Ascending aorta (tissue), 2 donors: ENCODE measurements around the gene ANKRD42. TPM values are rescaled to one million over a fixed set of nuclear protein-coding genes. Genes with fewer than 3 reads are reported as not detected.
"Not testable (repeated sequence)": the region's sequence is repeated elsewhere in the genome, so short reads cannot be mapped to it uniquely, and the experiment has no call there.

ENCODE experiments used
- DNase-seq, 2 donors: peaks; one replicate each; pipeline ENCODE4 v3.0.0-alpha.2; 2019; ENCODE audit warnings: low spot score in 2 of 2
- H3K27ac ChIP-seq, 2 donors: fragments of 200-600 bp; sonication (generic); one replicate each; pipeline ENCODE4 v1.5.1; 2016 to 2017; ENCODE audit warnings: mild to moderate bottlenecking in 1 of 2
- H3K27me3 ChIP-seq: fragments of 200-600 bp; sonication (generic); one replicate; pipeline ENCODE4 v1.5.1; 2017
- H3K36me3 ChIP-seq, 2 donors: fragments of 200-600 bp; sonication (generic); one replicate each; pipeline ENCODE4 v1.5.1; 2016
- H3K4me1 ChIP-seq, 2 donors: fragments of 200-600 bp; sonication (generic); one replicate each; pipeline ENCODE4 v1.5.1; 2016 to 2017; ENCODE audit warnings: mild to moderate bottlenecking in 1 of 2
- H3K4me3 ChIP-seq, 2 donors: fragments of 200-600 bp; sonication (generic); one replicate each; pipeline ENCODE4 v1.5.1; 2016 to 2017; ENCODE audit warnings: mild to moderate bottlenecking in 1 of 2
- H3K9me3 ChIP-seq, 2 donors: fragments of 200-600 bp; sonication (generic); one replicate each; pipeline ENCODE4 v1.5.1; 2016
- intact Hi-C: fragments of 100-400 bp; cut with DNase I; formaldehyde crosslinking; loops from one replicate; pipeline ENCODE4 v1.15.1; 2023
- total RNA-seq: library from RNA; depleted of rRNA; stranded (reverse); fragments of >200 nt; gene quantifications from one replicate; pipeline ENCODE4 v1.1.0, GENCODE V29; 2016
- TF ChIP-seq, protein P1 (sequence below), 3 experiments: fragments of 200-600 bp in 2 of 3; fragments of 450-650 bp in 1 of 3; sonication (generic) in 2 of 3; IDR thresholded peaks; one replicate each; pipeline ENCODE4 v1.5.1; 2016 to 2019; ENCODE audit warnings: antibody characterized with exemption in 3 of 3, mild to moderate bottlenecking in 1 of 3, moderate library complexity in 1 of 3

ANKRD42 gene
- total RNA-seq, 1 donor from 2014 or later: 25.1 TPM

DNA sequence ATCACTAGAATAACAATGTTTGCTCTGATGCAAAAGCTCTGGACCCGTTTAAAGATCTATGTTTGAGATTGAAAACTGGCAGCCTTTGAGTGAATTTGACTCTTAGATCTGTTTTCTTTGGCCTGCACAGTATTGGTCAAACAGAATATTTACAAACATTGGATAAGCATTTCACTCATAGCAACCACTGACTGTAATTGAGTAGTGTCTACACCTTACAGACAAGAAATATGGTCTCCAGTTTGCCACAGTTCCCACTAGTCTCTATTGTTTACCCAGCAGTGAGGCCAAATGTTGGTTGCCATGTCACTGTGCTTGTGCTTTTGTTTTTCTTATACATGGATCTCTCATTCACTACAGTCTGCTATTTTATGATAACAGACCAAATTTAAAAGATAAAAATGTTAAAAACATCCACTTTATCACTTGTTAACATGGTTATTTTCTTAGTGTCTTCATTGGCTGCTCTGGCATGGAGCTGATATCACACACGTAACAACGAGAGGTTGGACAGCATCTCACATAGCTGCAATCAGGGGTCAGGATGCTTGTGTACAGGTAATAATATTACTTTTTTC lies 12.2 kb downstream of the ANKRD42 start:
- no peak overlapping the region for H3K4me3 ChIP-seq
- DNase-seq: no peak
- TF ChIP-seq, protein P1, sequence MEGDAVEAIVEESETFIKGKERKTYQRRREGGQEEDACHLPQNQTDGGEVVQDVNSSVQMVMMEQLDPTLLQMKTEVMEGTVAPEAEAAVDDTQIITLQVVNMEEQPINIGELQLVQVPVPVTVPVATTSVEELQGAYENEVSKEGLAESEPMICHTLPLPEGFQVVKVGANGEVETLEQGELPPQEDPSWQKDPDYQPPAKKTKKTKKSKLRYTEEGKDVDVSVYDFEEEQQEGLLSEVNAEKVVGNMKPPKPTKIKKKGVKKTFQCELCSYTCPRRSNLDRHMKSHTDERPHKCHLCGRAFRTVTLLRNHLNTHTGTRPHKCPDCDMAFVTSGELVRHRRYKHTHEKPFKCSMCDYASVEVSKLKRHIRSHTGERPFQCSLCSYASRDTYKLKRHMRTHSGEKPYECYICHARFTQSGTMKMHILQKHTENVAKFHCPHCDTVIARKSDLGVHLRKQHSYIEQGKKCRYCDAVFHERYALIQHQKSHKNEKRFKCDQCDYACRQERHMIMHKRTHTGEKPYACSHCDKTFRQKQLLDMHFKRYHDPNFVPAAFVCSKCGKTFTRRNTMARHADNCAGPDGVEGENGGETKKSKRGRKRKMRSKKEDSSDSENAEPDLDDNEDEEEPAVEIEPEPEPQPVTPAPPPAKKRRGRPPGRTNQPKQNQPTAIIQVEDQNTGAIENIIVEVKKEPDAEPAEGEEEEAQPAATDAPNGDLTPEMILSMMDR (IDR thresholded peaks at IDR 0.05): no peak
- no peaks in the 10 kb centered on the region for H3K27me3 ChIP-seq
- intact Hi-C loops: no loop called here
- H3K27ac ChIP-seq: no peak overlapping the region
- no peaks in the 10 kb centered on the region for H3K4me1 ChIP-seq
- peaks cover 17 to 24% of the 10 kb centered on the region in 2 donors for H3K36me3 ChIP-seq
- H3K9me3 ChIP-seq: no peaks in the 10 kb centered on the region

- H3K36me3 ChIP-seq: peaks cover 13 to 21% of the 10 kb centered on the region in 2 donors
- H3K4me1 ChIP-seq: no peaks in the 10 kb centered on the region
- DNase-seq: no peak
- H3K27me3 ChIP-seq: no peaks in the 10 kb centered on the region
- TF ChIP-seq, protein P1 (IDR thresholded peaks at IDR 0.05): no peak
- intact Hi-C loops: no loop called here
- H3K4me3 ChIP-seq: no peak overlapping the region
- no peaks in the 10 kb centered on the region for H3K9me3 ChIP-seq
- H3K27ac ChIP-seq: no peak overlapping the region
Observed at GRCh38 chr11:83206221-83206620, 12.7 kb downstream of the ANKRD42 start.

GRCh38 chr11:83206771-83207382 lies 13.4 kb downstream of the ANKRD42 start:
- DNase-seq, H3K4me3 ChIP-seq, H3K9me3 ChIP-seq, H3K27me3 ChIP-seq, H3K27ac ChIP-seq, intact Hi-C loops, H3K4me1 ChIP-seq: not testable (repeated sequence)
- H3K36me3 ChIP-seq: peaks cover 13 to 26% of the 10 kb centered on the region in 2 donors

GRCh38 chr11:83219095-83219494 lies 25.6 kb downstream of the ANKRD42 start:
- no peak for DNase-seq

GRCh38 chr11:83220260-83220659 lies 26.7 kb downstream of the ANKRD42 start:
- intact Hi-C loops: no loop called here
- TF ChIP-seq, protein P1 (IDR thresholded peaks at IDR 0.05): no peak
- H3K9me3 ChIP-seq: no peaks in the 10 kb centered on the region
- H3K4me1 ChIP-seq: no peaks in the 10 kb centered on the region
- DNase-seq: no peak
- no peak overlapping the region for H3K4me3 ChIP-seq
- no peaks in the 10 kb centered on the region for H3K27me3 ChIP-seq
- no peak overlapping the region for H3K27ac ChIP-seq
- H3K36me3 ChIP-seq: no peaks in the 10 kb centered on the region

More at GRCh38 chr11:83219095-83219494, 25.6 kb downstream of the ANKRD42 start:
- Histone ChIP-seq H3K27me3 (no peaks in the 10 kb centered on the region), H3K36me3 (peaks cover 0 to under 1% of the 10 kb centered on the region in 2 donors), H3K4me1 (no peaks in the 10 kb centered on the region), H3K9me3 (no peaks in the 10 kb centered on the region), H3K27ac (no peak overlapping the region), H3K4me3 (no peak overlapping the region)
- intact Hi-C loops: no loop called here
- TF ChIP-seq, protein P1 (IDR thresholded peaks at IDR 0.05): no peak

- H3K27me3 ChIP-seq: no peaks in the 10 kb centered on the region
- TF ChIP-seq, protein P1 (IDR thresholded peaks at IDR 0.05): no peak
- H3K4me3 ChIP-seq: no peak overlapping the region
- no peak overlapping the region for H3K27ac ChIP-seq
- no peaks in the 10 kb centered on the region for H3K4me1 ChIP-seq
- intact Hi-C loops: no loop called here
- no peak for DNase-seq
- H3K9me3 ChIP-seq: no peaks in the 10 kb centered on the region
- no peaks in the 10 kb centered on the region for H3K36me3 ChIP-seq
Observed at GRCh38 chr11:83221694-83222093, 28.2 kb downstream of the ANKRD42 start.
